ENCODE results near the gene CGNL1.

CGNL1 gene

DNA sequence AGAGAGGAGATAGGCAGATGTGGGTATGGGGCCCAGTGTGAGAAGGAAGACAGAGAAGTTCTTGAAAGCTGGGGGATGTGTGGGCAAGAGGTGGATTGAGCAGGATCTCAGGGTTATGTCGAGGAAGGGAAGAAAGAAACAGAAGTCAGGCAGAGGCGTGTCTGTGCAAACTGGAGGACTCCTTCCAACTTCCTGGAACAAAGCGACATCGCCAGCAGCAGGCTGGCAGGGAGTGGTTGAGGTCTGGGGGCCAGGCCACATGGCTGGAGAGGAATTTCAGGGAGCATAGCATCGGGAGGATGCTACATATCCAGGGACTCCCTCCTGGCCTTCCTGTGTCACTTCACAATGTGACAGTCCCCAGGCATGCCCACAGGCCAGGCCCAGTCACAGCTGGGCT is 172.5 kb downstream of the CGNL1 start:
- TF ChIP-seq, protein P1, sequence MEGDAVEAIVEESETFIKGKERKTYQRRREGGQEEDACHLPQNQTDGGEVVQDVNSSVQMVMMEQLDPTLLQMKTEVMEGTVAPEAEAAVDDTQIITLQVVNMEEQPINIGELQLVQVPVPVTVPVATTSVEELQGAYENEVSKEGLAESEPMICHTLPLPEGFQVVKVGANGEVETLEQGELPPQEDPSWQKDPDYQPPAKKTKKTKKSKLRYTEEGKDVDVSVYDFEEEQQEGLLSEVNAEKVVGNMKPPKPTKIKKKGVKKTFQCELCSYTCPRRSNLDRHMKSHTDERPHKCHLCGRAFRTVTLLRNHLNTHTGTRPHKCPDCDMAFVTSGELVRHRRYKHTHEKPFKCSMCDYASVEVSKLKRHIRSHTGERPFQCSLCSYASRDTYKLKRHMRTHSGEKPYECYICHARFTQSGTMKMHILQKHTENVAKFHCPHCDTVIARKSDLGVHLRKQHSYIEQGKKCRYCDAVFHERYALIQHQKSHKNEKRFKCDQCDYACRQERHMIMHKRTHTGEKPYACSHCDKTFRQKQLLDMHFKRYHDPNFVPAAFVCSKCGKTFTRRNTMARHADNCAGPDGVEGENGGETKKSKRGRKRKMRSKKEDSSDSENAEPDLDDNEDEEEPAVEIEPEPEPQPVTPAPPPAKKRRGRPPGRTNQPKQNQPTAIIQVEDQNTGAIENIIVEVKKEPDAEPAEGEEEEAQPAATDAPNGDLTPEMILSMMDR (IDR thresholded peaks at IDR 0.05; ENCODE audit: insufficient read depth, low read depth, low read length, missing control alignments), result no peak
- no peak overlapping the region for H3K4me3 ChIP-seq (ENCODE audit: low read length)
- no peak for DNase-seq (ENCODE audit: low read depth)

DNA sequence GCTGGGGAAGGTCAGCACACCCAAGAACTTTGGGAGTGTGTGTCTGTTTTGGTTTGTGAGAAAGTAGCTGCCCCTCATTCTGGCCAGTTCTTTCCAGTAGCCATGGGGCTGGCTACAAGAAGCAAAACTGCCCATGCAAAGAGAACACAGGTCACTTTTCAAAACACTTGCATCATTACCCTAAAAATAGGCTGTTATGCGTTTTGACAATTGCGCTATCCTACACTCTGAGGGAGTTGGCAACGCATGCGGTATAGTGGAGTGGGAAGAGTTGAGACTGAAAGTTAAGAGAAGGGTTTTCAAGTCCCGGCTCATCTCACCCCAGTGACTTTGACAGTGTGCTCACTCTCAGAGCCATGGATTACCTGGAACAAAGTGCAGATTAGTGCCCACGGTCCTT is 173.6 kb downstream of the CGNL1 start:
- no peak for DNase-seq (ENCODE audit: low read depth)
- TF ChIP-seq, protein P1 (IDR thresholded peaks at IDR 0.05; ENCODE audit: insufficient read depth, low read depth, low read length, missing control alignments), result no peak
- no peak overlapping the region for H3K4me3 ChIP-seq (ENCODE audit: low read length)

DNA sequence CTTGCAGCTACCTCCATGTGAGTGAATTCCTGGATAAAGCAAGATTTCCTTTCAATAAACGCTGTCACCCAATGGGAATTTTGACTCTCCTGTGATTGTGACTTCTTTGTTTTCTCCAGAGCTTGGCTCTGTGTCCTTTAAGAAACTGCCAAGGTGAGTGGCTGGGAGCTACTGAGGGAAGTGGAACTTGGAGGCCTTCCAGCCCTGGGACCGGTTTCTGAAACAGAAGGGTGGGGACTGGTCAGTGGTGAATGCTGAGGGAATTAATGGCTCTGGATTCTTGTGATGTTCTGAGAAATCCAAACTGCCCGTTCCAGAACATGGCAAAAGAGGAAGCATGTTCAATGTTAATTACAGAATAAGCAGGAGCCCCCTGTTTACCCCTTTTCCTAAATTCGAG is 174.3 kb downstream of the CGNL1 start:
- peak; percentile 30 for DNase-seq (ENCODE audit: low read depth)
- TF ChIP-seq, protein P1 (IDR thresholded peaks at IDR 0.05; ENCODE audit: insufficient read depth, low read depth, low read length, missing control alignments), result no peak
- H3K4me3 ChIP-seq (ENCODE audit: low read length), result no peak overlapping the region

DNA sequence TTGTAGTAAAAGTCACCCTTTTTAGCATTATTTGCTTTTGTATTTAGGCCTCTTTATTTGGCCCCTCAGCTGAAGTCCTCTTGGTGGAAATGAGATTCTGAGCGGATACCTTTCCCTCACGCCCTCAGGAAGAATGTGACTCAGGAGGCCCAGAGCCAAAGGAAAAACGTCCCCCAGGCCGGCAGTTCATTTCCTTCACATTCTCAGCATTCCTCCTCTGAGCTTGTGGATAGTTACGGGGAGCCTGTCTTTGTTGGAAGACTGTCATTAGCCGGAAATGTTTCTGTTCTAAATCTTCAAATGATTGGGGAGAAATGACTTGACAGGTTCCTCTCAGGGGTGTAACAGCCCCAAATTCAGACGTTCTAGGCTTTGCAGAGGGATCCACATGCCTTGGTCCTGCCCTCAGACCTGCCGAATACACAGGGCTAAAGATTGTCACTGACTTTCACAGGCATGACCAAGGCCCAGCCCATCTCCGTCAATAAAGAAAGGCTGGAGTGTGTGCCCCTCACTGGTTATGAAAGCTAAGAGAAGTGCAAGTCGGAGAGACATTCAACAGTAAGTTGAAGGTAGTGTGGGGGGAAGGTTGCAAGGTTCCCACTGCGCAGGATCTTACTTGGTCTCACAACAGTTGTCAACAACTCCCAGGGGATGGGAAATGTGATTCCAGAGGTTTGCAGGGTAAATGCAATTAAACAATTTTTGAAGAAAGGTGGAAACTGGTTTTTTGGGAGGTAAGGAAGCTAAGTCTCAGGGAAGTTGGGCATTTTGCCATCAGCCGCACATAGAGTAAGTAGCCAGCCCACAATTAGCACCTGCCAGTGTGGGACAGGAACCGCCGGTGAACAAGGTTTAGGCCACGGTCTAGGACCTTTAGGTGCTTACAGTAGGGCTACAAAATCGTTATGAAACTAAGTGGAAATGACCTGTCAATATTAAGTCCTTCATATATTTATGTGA is 175.7 kb downstream of the CGNL1 start:
- DNase-seq (ENCODE audit: low read depth), result peak; percentile 72
- no peak overlapping the region for H3K4me3 ChIP-seq (ENCODE audit: low read length)
- TF ChIP-seq, protein P1 (IDR thresholded peaks at IDR 0.05; ENCODE audit: insufficient read depth, low read depth, low read length, missing control alignments), result no peak

DNA sequence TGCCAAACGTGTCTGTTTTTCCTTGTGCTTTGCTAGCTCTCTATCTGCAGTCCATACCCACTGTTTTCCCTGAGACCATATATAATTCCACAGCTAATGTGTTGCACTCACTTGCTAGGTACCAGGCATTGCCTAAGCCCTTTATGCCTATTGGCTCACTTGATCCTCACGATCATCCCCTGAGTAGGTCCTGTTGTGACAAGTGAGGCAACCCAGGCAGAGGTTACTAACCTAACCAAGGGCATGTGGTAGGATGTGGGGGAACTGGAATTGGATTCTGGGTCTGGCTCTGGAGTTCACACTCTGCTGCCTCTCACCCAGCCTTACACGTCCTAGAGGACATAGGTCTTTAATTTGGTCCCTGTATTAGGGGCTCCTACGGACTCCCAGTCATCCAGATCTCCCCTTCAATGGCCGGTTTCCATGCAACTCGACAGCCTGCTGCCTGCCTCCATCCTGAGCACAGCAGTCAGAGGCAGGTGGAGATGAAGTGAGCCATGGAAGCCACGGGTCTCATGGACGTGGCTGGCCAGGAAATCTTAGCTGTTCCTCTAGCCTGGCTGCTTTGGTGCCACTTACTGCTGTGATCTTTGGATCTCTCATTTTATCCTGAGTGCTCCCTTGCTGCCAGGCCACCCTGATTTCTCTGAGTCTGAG is 176.5 kb downstream of the CGNL1 start:
- DNase-seq (ENCODE audit: low read depth), result peak; percentile 55
- no peak overlapping the region for H3K4me3 ChIP-seq (ENCODE audit: low read length)
- TF ChIP-seq, protein P1 (IDR thresholded peaks at IDR 0.05; ENCODE audit: insufficient read depth, low read depth, low read length, missing control alignments), result no peak

DNA sequence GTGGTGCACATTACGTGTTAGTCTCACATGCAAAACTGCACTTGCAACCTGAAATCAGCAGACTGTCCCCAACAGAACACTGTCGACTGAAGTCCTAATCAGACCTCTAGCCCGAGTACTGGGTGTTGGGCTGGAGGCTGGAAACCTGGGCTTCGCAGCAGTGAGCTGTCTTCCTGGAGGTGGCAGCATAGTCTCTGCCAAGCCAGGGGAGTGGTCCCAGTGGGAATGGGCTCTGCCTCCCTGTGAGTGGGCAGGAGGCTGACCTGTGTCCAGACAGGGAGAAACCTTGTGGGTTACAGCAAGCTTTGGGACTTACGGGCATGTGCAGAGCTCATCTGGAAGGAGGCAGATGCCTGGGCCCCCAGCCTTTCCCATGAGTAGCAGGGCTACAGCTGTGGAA is 177.2 kb downstream of the CGNL1 start:
- TF ChIP-seq, protein P1 (IDR thresholded peaks at IDR 0.05; ENCODE audit: insufficient read depth, low read depth, low read length, missing control alignments), result no peak
- no peak for DNase-seq (ENCODE audit: low read depth)
- no peak overlapping the region for H3K4me3 ChIP-seq (ENCODE audit: low read length)
